GM12878 (cell line): ENCODE data around the gene TBCD. TPM values are rescaled to one million over a fixed set of nuclear protein-coding genes. Genes with fewer than 3 reads are reported as not detected.

Experiments
- ATAC-seq: fragments of 200-7000 bp; cut with Tn5 transposase; 3 replicates; pipeline ENCODE4 v1.9.1; 2020; ENCODE audit warnings: mild to moderate bottlenecking, moderate library complexity
- BruUV-seq: library from RNA; stranded (reverse); fragments of 400-500 nt; replicated peaks from 2 replicates; lab custom pipeline; 2021; lab: Mats Ljungman, UMichigan
- CTCF ChIA-PET: fragments of 300-600 bp; sonication (Branson Sonifier 250); formaldehyde crosslinking; extraction: SDS; loops from one replicate; lab custom pipeline; 2021; ENCODE audit warnings: inconsistent platforms; lab: Yijun Ruan, JAX
- POLR2A ChIA-PET: fragments of 350-600 bp; formaldehyde crosslinking; extraction: SDS; loops from one replicate; lab custom pipeline; 2021; ENCODE audit warnings: inconsistent platforms; lab: Charles Lee
- RAD21 ChIA-PET: fragments of 300-600 bp; sonication (Branson Sonifier 250); formaldehyde crosslinking; loops from one replicate; lab custom pipeline; 2023; ENCODE audit warnings: antibody characterized with exemption; ENCODE audit not compliant: unreplicated experiment; lab: Charles Lee
- SMC1A ChIA-PET: fragments of 300-600 bp; sonication (Branson Sonifier 250); formaldehyde crosslinking; loops from one replicate; lab custom pipeline; 2023; ENCODE audit not compliant: unreplicated experiment, uncharacterized antibody; lab: Charles Lee
- DNase-seq: peaks from one replicate; pipeline ENCODE4 v3.0.0-alpha.2; 2011; ENCODE audit warnings: low read depth, low spot score
- FAIRE-seq: peaks from 3 replicates; lab custom pipeline; 2011; peaks lifted over from hg19 to GRCh38; lab: Jason Lieb, UNC
- H2AFZ ChIP-seq: 2 replicates; pipeline ENCODE4 v1.6.0; 2011; ENCODE audit warnings: low read depth, low read length, control low read depth; ENCODE audit not compliant: control insufficient read depth
- H3K27ac ChIP-seq: 2 replicates; pipeline ENCODE4 v1.5.1; 2011; ENCODE audit warnings: control low read depth; ENCODE audit not compliant: control insufficient read depth, insufficient read depth
- H3K27me3 ChIP-seq, 2 experiments: replicated peaks in 1 of 2; 2 replicates each; pipeline versions ENCODE4 v1.6.0 to v1.6.1; 2011; ENCODE audit warnings: low read length in 1 of 2; ENCODE audit not compliant: control insufficient read depth in 2 of 2, insufficient read depth in 2 of 2
- H3K36me3 ChIP-seq, 2 experiments: 2 replicates each; pipeline ENCODE4 v1.5.1; 2011; ENCODE audit warnings: low read length in 1 of 2; ENCODE audit not compliant: control insufficient read depth in 2 of 2, insufficient read depth in 2 of 2
- H3K4me1 ChIP-seq: 2 replicates; pipeline ENCODE4 v1.6.1; 2011; ENCODE audit warnings: mild to moderate bottlenecking, low read length, moderate library complexity, mixed read lengths; ENCODE audit not compliant: control insufficient read depth, insufficient read depth
- H3K4me2 ChIP-seq: 2 replicates; pipeline ENCODE4 v1.6.0; 2011; ENCODE audit warnings: control low read depth; ENCODE audit not compliant: control insufficient read depth, insufficient read depth
- H3K4me3 ChIP-seq: fragments of 200-600 bp; sonication (generic); 2 replicates; pipeline ENCODE4 v1.5.1; 2016
- H3K79me2 ChIP-seq: 2 replicates; pipeline ENCODE4 v1.6.0; 2011; ENCODE audit warnings: low read length; ENCODE audit not compliant: control insufficient read depth, insufficient read depth
- H3K9ac ChIP-seq: 2 replicates; pipeline ENCODE4 v1.8.0; 2011; ENCODE audit warnings: low read length, control low read depth, mixed read lengths; ENCODE audit not compliant: control insufficient read depth, insufficient read depth
- H3K9me3 ChIP-seq: replicated peaks from 3 replicates; pipeline ENCODE4 v1.5.1; 2011; ENCODE audit warnings: mild to moderate bottlenecking, low read length; ENCODE audit not compliant: control insufficient read depth, insufficient read depth
- H4K20me1 ChIP-seq: 2 replicates; pipeline ENCODE4 v1.6.0; 2011; ENCODE audit not compliant: control insufficient read depth, insufficient read depth
- CBX5 ChIP-seq: sonication (generic); IDR thresholded peaks from 2 replicates; pipeline ENCODE4 v1.6.1; 2016; ENCODE audit warnings: low read depth, moderate library complexity, mild to moderate bottlenecking, inconsistent platforms
- CEBPZ ChIP-seq: fragments of 150-350 bp; IDR thresholded peaks from 2 replicates; pipeline ENCODE4 v1.6.1; 2016; ENCODE audit warnings: low read depth, low read length
- IRF3 ChIP-seq: fragments of 450-650 bp; IDR thresholded peaks from 2 replicates; pipeline ENCODE4 v1.6.1; 2014; ENCODE audit warnings: mild to moderate bottlenecking
- NR2F1 ChIP-seq: fragments of 450-650 bp; conservative IDR thresholded peaks from 2 replicates; pipeline ENCODE4 v1.6.1; 2017; ENCODE audit warnings: mild to moderate bottlenecking
- POLR2AphosphoS2 ChIP-seq: IDR thresholded peaks from 2 replicates; pipeline ENCODE4 v1.6.1; 2011; ENCODE audit warnings: low read depth, mild to moderate bottlenecking, low read length, improper control_type of control experiment, moderate library complexity
- WGBS: methylation state at CpG from one replicate; pipeline ENCODE4 v1.1.6; 2016; ENCODE audit warnings: low lambda C conversion rate; ENCODE audit not compliant: insufficient replicate concordance, insufficient coverage; ENCODE audit errors: missing lambda C conversion rate; 5-methylcytosine and 5-hydroxymethylcytosine counted together
- in situ Hi-C: fragments of 300-500 bp; cut with MboI; formaldehyde crosslinking; loops from 9 replicates; pipeline ENCODE4 v1.14.3; 2018; ENCODE audit warnings: mixed read lengths
- intact Hi-C: fragments of 100-400 bp; cut with micrococcal nuclease; formaldehyde crosslinking; loops from one replicate; pipeline ENCODE4 v1.14.2; 2022; ENCODE audit not compliant: unreplicated experiment
- polyA plus RNA-seq, 11 experiments: library from polyadenylated mRNA; depleted of rRNA in 4 of 11; unstranded in 6 of 11; stranded (reverse) in 5 of 11; fragments of >200 nt; fragmentation: Nextera tagmentation in 4 of 11; fragmentation: Illumina TruSeq in 1 of 11; extraction: Ambion mirVana in 4 of 11; extraction: Trizol in 1 of 11; gene quantifications; 1 replicate in 1 of 11; 2 replicates in 10 of 11; pipeline versions ENCODE4 v1.2.1 to v1.2.3, GENCODE V29; 2011 to 2016; ENCODE audit warnings: inconsistent platforms in 2 of 11, missing spikeins in 2 of 11, low read depth in 1 of 11
- total RNA-seq, 4 experiments: library from RNA; depleted of rRNA in 3 of 4; stranded (reverse); fragments of >200 nt in 3 of 4; fragmentation: Illumina TruSeq in 1 of 4; extraction: Trizol in 1 of 4; gene quantifications; 2 replicates each; pipeline versions ENCODE4 v1.2.1 to v1.2.3, GENCODE V29; 2013 to 2021

Gene TBCD
- total and polyA plus RNA-seq, 10 of the 15 experiments (the other 5 are each of a cell fraction or from before 2014, with no cell fraction given), result 10.3 to 114 (median 52.4) TPM

GRCh38 chr17:82828875-82829487 lies 77.1 kb downstream of the TBCD start (continued):
- TF ChIP-seq CEBPZ, result no peak

- Histone ChIP-seq H3K36me3 (peaks cover 3 to 6% of the 10 kb centered on the region in 2 experiments; a peak in 3 of 4 replicates), H3K9ac (no peak overlapping the region), H3K27ac (no peak overlapping the region), H3K27me3 (no peaks in the 10 kb centered on the region), H3K4me1 (no peaks in the 10 kb centered on the region), H2AFZ (no peak overlapping the region), H3K9me3 (no peaks in the 10 kb centered on the region), H3K79me2 (no peaks in the 10 kb centered on the region), H4K20me1 (no peaks in the 10 kb centered on the region), H3K4me3 (no peak overlapping the region), H3K4me2 (no peak overlapping the region)
- ATAC-seq (no peak), FAIRE-seq (no peak), DNase-seq (no peak)
- SMC1A ChIA-PET, result interaction anchor here (1.1 kb wide), 1 partner anchor 81 kb away, joined by 3 read pairs; no protein-coding TSS in a partner anchor
- RAD21 ChIA-PET, result interaction anchor here (1.8 kb wide), 1 partner anchor 12 kb away, joined by 3 read pairs; no protein-coding TSS in a partner anchor
- CTCF ChIA-PET, result interaction anchor here (0.8 to 1.0 kb wide), 2 partner anchors 14 to 34 kb away, joined by 3 to 4 read pairs; no protein-coding TSS in a partner anchor
- no TSS peak for BruUV-seq
- POLR2A ChIA-PET, result no interaction called here
- intact Hi-C loops (no loop called here), in situ Hi-C loops (no loop called here)
- TF ChIP-seq NR2F1 (no peak), CBX5 (no peak), POLR2AphosphoS2 (no peak), IRF3 (no peak)
- WGBS, result 97% methylated on average over 22 of the region's 22 CpGs
Observed at GRCh38 chr17:82830249-82830661, 78.4 kb downstream of the TBCD start.
